IMR-90 (cell line): ENCODE results near the gene NHLRC2. TPM values are rescaled to one million over a fixed set of nuclear protein-coding genes. Genes with fewer than 3 reads are reported as not detected.

Experiments used
- ATAC-seq: fragments of 200-7000 bp; cut with Tn5 transposase; 2 replicates; pipeline ENCODE4 v1.9.1; 2020; ENCODE audit warnings: low read depth, mild to moderate bottlenecking, moderate library complexity
- BruUV-seq: library from RNA; stranded (reverse); fragments of 400-500 nt; replicated peaks from 2 replicates; lab custom pipeline; 2021; lab: Mats Ljungman, UMichigan
- CTCF ChIA-PET: fragments of 300-600 bp; formaldehyde crosslinking; extraction: SDS; loops from one replicate; lab custom pipeline; 2021; ENCODE audit warnings: antibody characterized with exemption; lab: Yijun Ruan, JAX
- POLR2A ChIA-PET: fragments of 300-600 bp; sonication (Branson Sonifier 250); formaldehyde crosslinking; loops from one replicate; lab custom pipeline; 2022; ENCODE audit warnings: antibody characterized with exemption; ENCODE audit not compliant: unreplicated experiment; lab: Charles Lee
- DNase-seq: peaks from one replicate; pipeline ENCODE4 v3.0.0; 2013
- H2AFZ ChIP-seq: replicated peaks from 2 replicates; pipeline ENCODE3; 2013; ENCODE audit warnings: low read length, mild to moderate bottlenecking; ENCODE audit not compliant: poor library complexity
- H2AK5ac ChIP-seq: 2 replicates; pipeline ENCODE4 v1.6.1; 2013; ENCODE audit warnings: low read depth, low read length, inconsistent platforms
- H2AK9ac ChIP-seq: replicated peaks from 2 replicates; pipeline ENCODE3; 2013; ENCODE audit warnings: mild to moderate bottlenecking, low read depth, low read length, moderate library complexity; ENCODE audit not compliant: poor library complexity
- H2BK120ac ChIP-seq: 2 replicates; pipeline ENCODE4 v1.6.1; 2013; ENCODE audit warnings: low read depth, low read length, inconsistent platforms
- H2BK15ac ChIP-seq: 3 replicates; pipeline ENCODE4 v1.6.1; 2013; ENCODE audit warnings: low read depth, low read length, inconsistent platforms
- H2BK20ac ChIP-seq: 2 replicates; pipeline ENCODE4 v1.6.1; 2013; ENCODE audit warnings: low read depth, mild to moderate bottlenecking, inconsistent platforms, low read length, moderate library complexity
- H2BK5ac ChIP-seq: 2 replicates; pipeline ENCODE4 v1.6.1; 2013; ENCODE audit warnings: mild to moderate bottlenecking, low read depth, low read length, inconsistent platforms; ENCODE audit not compliant: poor library complexity, severe bottlenecking
- H3K14ac ChIP-seq: replicated peaks from 2 replicates; pipeline ENCODE4 v1.6.1; 2013; ENCODE audit warnings: low read depth, low read length, inconsistent platforms
- H3K18ac ChIP-seq: 2 replicates; pipeline ENCODE4 v1.6.1; 2013; ENCODE audit warnings: low read depth, low read length, control low read depth
- H3K23ac ChIP-seq: 2 replicates; pipeline ENCODE4 v1.6.1; 2013; ENCODE audit warnings: low read depth, low read length, inconsistent platforms
- H3K27ac ChIP-seq: 2 replicates; pipeline ENCODE4 v1.5.1; 2013; ENCODE audit warnings: mild to moderate bottlenecking, control low read depth, low read length; ENCODE audit not compliant: insufficient read depth
- H3K27me3 ChIP-seq: 2 replicates; pipeline ENCODE4 v1.6.1; 2013; ENCODE audit warnings: low read length; ENCODE audit not compliant: control insufficient read depth, insufficient read depth
- H3K36me3 ChIP-seq: 2 replicates; pipeline ENCODE4 v1.6.1; 2013; ENCODE audit warnings: low read length, mixed read lengths; ENCODE audit not compliant: control insufficient read depth, insufficient read depth
- H3K4ac ChIP-seq: 2 replicates; pipeline ENCODE4 v1.6.1; 2013; ENCODE audit warnings: low read depth, low read length, inconsistent platforms
- H3K4me1 ChIP-seq: 2 replicates; pipeline ENCODE4 v1.6.1; 2013; ENCODE audit warnings: low read length, mixed read lengths; ENCODE audit not compliant: control insufficient read depth, insufficient read depth
- H3K4me2 ChIP-seq: 2 replicates; pipeline ENCODE4 v1.6.1; 2013; ENCODE audit warnings: low read depth, mild to moderate bottlenecking, control low read depth, low read length, moderate library complexity
- H3K4me3 ChIP-seq: 2 replicates; pipeline ENCODE4 v1.5.1; 2013; ENCODE audit warnings: low read depth, mild to moderate bottlenecking, control low read depth, low read length, moderate library complexity; ENCODE audit not compliant: insufficient read depth
- H3K56ac ChIP-seq: 2 replicates; pipeline ENCODE4 v1.6.1; 2013; ENCODE audit warnings: low read length, inconsistent platforms; ENCODE audit not compliant: insufficient read depth; ENCODE audit errors: extremely low read depth
- H3K79me1 ChIP-seq, 2 experiments: 2 replicates each; pipeline ENCODE4 v1.6.1; 2013; ENCODE audit warnings: low read length in 2 of 2, inconsistent platforms in 1 of 2, low read depth in 1 of 2
- H3K9ac ChIP-seq: 2 replicates; pipeline ENCODE4 v1.6.1; 2013; ENCODE audit warnings: low read depth, low read length, control low read depth
- H3K9me1 ChIP-seq: 2 replicates; pipeline ENCODE4 v1.6.1; 2013; ENCODE audit warnings: low read length, inconsistent platforms; ENCODE audit not compliant: insufficient read depth
- H3K9me3 ChIP-seq: 2 replicates; pipeline ENCODE4 v1.6.1; 2013; ENCODE audit warnings: low read length; ENCODE audit not compliant: control insufficient read depth, insufficient read depth
- H4K20me1 ChIP-seq: 2 replicates; pipeline ENCODE4 v1.6.1; 2013; ENCODE audit warnings: low read length, inconsistent platforms; ENCODE audit not compliant: insufficient read depth
- H4K5ac ChIP-seq: 2 replicates; pipeline ENCODE4 v1.6.1; 2013; ENCODE audit warnings: mild to moderate bottlenecking, low read depth, low read length, control low read depth
- H4K8ac ChIP-seq, 2 experiments: 2 replicates each; pipeline ENCODE4 v1.6.1; 2013; ENCODE audit warnings: low read depth in 2 of 2, low read length in 2 of 2, control low read depth in 1 of 2, inconsistent platforms in 1 of 2
- H4K91ac ChIP-seq: 2 replicates; pipeline ENCODE4 v1.6.1; 2013; ENCODE audit warnings: low read depth, low read length, inconsistent platforms; ENCODE audit not compliant: insufficient read depth
- BHLHE40 ChIP-seq: fragments of 150-350 bp; IDR thresholded peaks from 2 replicates; pipeline ENCODE4 v1.6.1; 2016; ENCODE audit warnings: mild to moderate bottlenecking, low read depth, low read length
- CEBPB ChIP-seq: IDR thresholded peaks from 2 replicates; pipeline ENCODE4 v1.6.1; 2012; ENCODE audit warnings: low read depth, low read length, improper control_type of control experiment
- CHD1 ChIP-seq: IDR thresholded peaks from 2 replicates; pipeline ENCODE4 v1.6.1; 2012; ENCODE audit warnings: low read depth, low read length, improper control_type of control experiment
- CTCF ChIP-seq: conservative IDR thresholded peaks from 2 replicates; pipeline ENCODE4 v1.5.1; 2012; ENCODE audit warnings: mild to moderate bottlenecking, low read depth, low read length, improper control_type of control experiment
- FOS ChIP-seq: fragments of 150-350 bp; IDR thresholded peaks from 2 replicates; pipeline ENCODE4 v1.6.1; 2016; ENCODE audit warnings: low read depth, low read length
- MAFK ChIP-seq: IDR thresholded peaks from 2 replicates; pipeline ENCODE4 v1.6.1; 2012; ENCODE audit warnings: low read depth, low read length, improper control_type of control experiment
- MAZ ChIP-seq: IDR thresholded peaks from 2 replicates; pipeline ENCODE4 v1.6.1; 2012; ENCODE audit warnings: low read depth, mild to moderate bottlenecking, low read length, improper control_type of control experiment, moderate library complexity, borderline replicate concordance
- MXI1 ChIP-seq: IDR thresholded peaks from 2 replicates; pipeline ENCODE4 v1.6.1; 2012; ENCODE audit warnings: low read depth, mild to moderate bottlenecking, low read length, moderate library complexity, borderline replicate concordance
- NFE2L2 ChIP-seq: fragments of 150-350 bp; IDR thresholded peaks from 2 replicates; pipeline ENCODE4 v1.6.1; 2016; ENCODE audit warnings: low read depth, mild to moderate bottlenecking, low read length
- POLR2A ChIP-seq: IDR thresholded peaks from 2 replicates; pipeline ENCODE4 v1.6.1; 2012; ENCODE audit warnings: mild to moderate bottlenecking, low read depth, low read length
- RAD21 ChIP-seq: IDR thresholded peaks from 2 replicates; pipeline ENCODE4 v1.6.1; 2012; ENCODE audit warnings: low read length, improper control_type of control experiment
- RCOR1 ChIP-seq: IDR thresholded peaks from 2 replicates; pipeline ENCODE4 v1.6.1; 2012; ENCODE audit warnings: mild to moderate bottlenecking, low read length, improper control_type of control experiment; ENCODE audit not compliant: insufficient replicate concordance
- RFX5 ChIP-seq: IDR thresholded peaks from 2 replicates; pipeline ENCODE4 v1.8.0; 2012; ENCODE audit warnings: low read depth, mild to moderate bottlenecking, low read length, moderate library complexity
- SMC3 ChIP-seq: fragments of 150-350 bp; IDR thresholded peaks from 2 replicates; pipeline ENCODE4 v1.6.1; 2016; ENCODE audit warnings: low read depth, mild to moderate bottlenecking, antibody characterized with exemption, low read length, moderate library complexity
- USF2 ChIP-seq: fragments of 150-350 bp; IDR thresholded peaks from 2 replicates; pipeline ENCODE4 v1.6.1; 2017; ENCODE audit warnings: mild to moderate bottlenecking, antibody characterized with exemption, low read length, low read depth
- WGBS, 2 experiments: methylation state at CpG; one replicate each; pipeline versions ENCODE4 v1.1.5 to v1.1.7; 2013; ENCODE audit warnings: missing lambda C conversion rate in 2 of 2; ENCODE audit not compliant: insufficient read length in 1 of 2; ENCODE audit errors: extremely low coverage in 2 of 2; 5-methylcytosine and 5-hydroxymethylcytosine counted together
- dilution Hi-C: fragments of 300-500 bp; cut with HindIII; formaldehyde crosslinking; loops from one replicate; pipeline ENCODE4 v1.14.3; 2018; ENCODE audit warnings: low sequenced_read_pairs; ENCODE audit not compliant: unreplicated experiment
- in situ Hi-C: fragments of 300-500 bp; cut with MboI; formaldehyde crosslinking; loops from 3 replicates; pipeline ENCODE4 v1.14.3; 2019; ENCODE audit warnings: low sequenced_read_pairs, inconsistent platforms, mixed read lengths
- intact Hi-C: fragments of 100-400 bp; cut with micrococcal nuclease; formaldehyde crosslinking; loops from 2 replicates; pipeline ENCODE4 v1.10.0; 2022
- polyA plus RNA-seq, 3 experiments: library from polyadenylated mRNA; depleted of rRNA; stranded (reverse); fragments of >200 nt; gene quantifications; 2 replicates each; pipeline ENCODE4 v1.2.3, GENCODE V29; 2012; ENCODE audit warnings: low replicate concordance in 1 of 3
- total RNA-seq: library from RNA; depleted of rRNA; stranded (reverse); fragments of >200 nt; gene quantifications from 2 replicates; pipeline ENCODE4 v1.2.3, GENCODE V29; 2012
- TF ChIP-seq, protein P1 (sequence below): fragments of 150-350 bp; IDR thresholded peaks from 2 replicates; pipeline ENCODE4 v1.6.1; 2016; ENCODE audit warnings: low read depth, mild to moderate bottlenecking, low read length, moderate library complexity, borderline replicate concordance

NHLRC2 gene
- total and polyA plus RNA-seq, 2 of the 4 experiments (the other 2 are of a cell fraction), result 3.0 to 11.8 TPM

- no peak overlapping the region for H2BK120ac ChIP-seq
- dilution Hi-C loops (no loop called here), intact Hi-C loops (no loop called here), in situ Hi-C loops (no loop called here)
- no peak overlapping the region for H3K23ac ChIP-seq
- H4K8ac ChIP-seq, result no peak overlapping the region
- no peak overlapping the region for H3K4me3 ChIP-seq
- H4K91ac ChIP-seq, result no peak overlapping the region
- H3K4ac ChIP-seq, result no peak overlapping the region
- CTCF ChIA-PET, result interaction anchor here (1.5 kb wide), 1 partner anchor 10 kb away, joined by 3 read pairs; no protein-coding TSS in a partner anchor
- no peaks in the 10 kb centered on the region for H4K20me1 ChIP-seq
- peaks cover 3% of the 10 kb centered on the region in 2 experiments; a peak in 1 of 4 replicates for H3K79me1 ChIP-seq
- no peaks in the 10 kb centered on the region for H3K9me3 ChIP-seq
- H3K18ac ChIP-seq, result no peak overlapping the region
- H2AK9ac ChIP-seq, result no peak overlapping the region
- H3K27me3 ChIP-seq, result no peaks in the 10 kb centered on the region
- no peak overlapping the region for H3K9ac ChIP-seq
- H4K5ac ChIP-seq, result no peak overlapping the region
- no peak for ATAC-seq
- H2AFZ ChIP-seq, result no peak overlapping the region
- no TSS peak for BruUV-seq
- no peak overlapping the region for H3K4me2 ChIP-seq
- POLR2A ChIA-PET, result no interaction called here
- no peak overlapping the region for H2BK15ac ChIP-seq
- no peak overlapping the region for H2AK5ac ChIP-seq
- DNase-seq, result no peak
- H3K4me1 ChIP-seq, result 0 out of 2 replicates have a peak, but pooled peaks cover 2% of the 10 kb centered on the region
- H2BK5ac ChIP-seq, result no peak overlapping the region
- peaks cover 3% of the 10 kb centered on the region; the same call in 1 of the 2 replicates for H3K36me3 ChIP-seq
- no peak overlapping the region for H3K27ac ChIP-seq
- H3K14ac ChIP-seq, result no peak overlapping the region
- no peak overlapping the region for H3K56ac ChIP-seq
- no peak overlapping the region for H2BK20ac ChIP-seq
- H3K9me1 ChIP-seq, result peaks cover 2% of the 10 kb centered on the region; the same call in 1 of the 2 replicates
- WGBS, 2 experiments, result 57% methylated on average over 1 of the region's 2 CpGs; no CpG with 5 or more reads in 1 of the 2 experiments
- TF ChIP-seq, protein P1, sequence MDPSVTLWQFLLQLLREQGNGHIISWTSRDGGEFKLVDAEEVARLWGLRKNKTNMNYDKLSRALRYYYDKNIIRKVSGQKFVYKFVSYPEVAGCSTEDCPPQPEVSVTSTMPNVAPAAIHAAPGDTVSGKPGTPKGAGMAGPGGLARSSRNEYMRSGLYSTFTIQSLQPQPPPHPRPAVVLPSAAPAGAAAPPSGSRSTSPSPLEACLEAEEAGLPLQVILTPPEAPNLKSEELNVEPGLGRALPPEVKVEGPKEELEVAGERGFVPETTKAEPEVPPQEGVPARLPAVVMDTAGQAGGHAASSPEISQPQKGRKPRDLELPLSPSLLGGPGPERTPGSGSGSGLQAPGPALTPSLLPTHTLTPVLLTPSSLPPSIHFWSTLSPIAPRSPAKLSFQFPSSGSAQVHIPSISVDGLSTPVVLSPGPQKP, result no peak
- TF ChIP-seq MAFK, result no peak
- no peak for TF ChIP-seq FOS
- no peak for TF ChIP-seq POLR2A
- TF ChIP-seq USF2, result no peak
- TF ChIP-seq SMC3, result no peak
- no peak for TF ChIP-seq BHLHE40
- no peak for TF ChIP-seq RCOR1
- no peak for TF ChIP-seq RAD21
- no peak for TF ChIP-seq RFX5
- TF ChIP-seq MXI1, result no peak
- TF ChIP-seq CHD1, result no peak
- no peak for TF ChIP-seq MAZ
- no peak for TF ChIP-seq CTCF
- no peak for TF ChIP-seq CEBPB
- TF ChIP-seq NFE2L2, result no peak
These were observed 39.1 kb downstream of the NHLRC2 start for GRCh38 chr10:113893570-113893969.
